NCI-H2227 (cell line): ENCODE measurements around the gene ABCD2.
"Not testable (repeated sequence)": the region's sequence is repeated elsewhere in the genome, so short reads cannot be mapped to it uniquely, and the experiment has no call there.

ENCODE experiments used
- DNase-seq: peaks from one replicate; lab custom pipeline; 2025; ENCODE audit not compliant: unreplicated experiment; lab: John Stamatoyannopoulos, UW

The ABCD2 gene

GRCh38 chr12:39541471-39541870 lies 78.1 kb downstream of the ABCD2 start:
- no peak for DNase-seq

GRCh38 chr12:39538679-39539104 lies 80.9 kb downstream of the ABCD2 start:
- peak; percentile 21 for DNase-seq

DNA sequence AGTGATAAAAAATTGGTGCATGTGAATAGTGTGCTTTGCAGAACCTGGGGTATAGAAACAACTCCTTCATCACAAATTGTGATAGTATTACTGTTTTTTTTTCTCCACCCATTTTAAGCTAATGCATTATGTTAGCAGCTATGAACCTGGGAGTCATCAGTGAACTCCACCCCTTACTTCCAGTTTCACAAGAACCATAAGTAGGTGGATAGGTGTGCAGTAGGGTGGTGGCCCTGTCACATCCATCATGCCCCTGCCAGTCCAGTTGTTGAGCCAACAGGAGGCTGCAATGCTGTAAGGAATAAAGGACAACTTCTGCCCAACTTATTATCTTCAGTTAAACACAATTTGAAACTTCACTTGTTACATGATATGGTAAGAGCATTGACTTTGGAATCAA lies 85.7 kb downstream of the ABCD2 start:
- DNase-seq = no peak

DNA sequence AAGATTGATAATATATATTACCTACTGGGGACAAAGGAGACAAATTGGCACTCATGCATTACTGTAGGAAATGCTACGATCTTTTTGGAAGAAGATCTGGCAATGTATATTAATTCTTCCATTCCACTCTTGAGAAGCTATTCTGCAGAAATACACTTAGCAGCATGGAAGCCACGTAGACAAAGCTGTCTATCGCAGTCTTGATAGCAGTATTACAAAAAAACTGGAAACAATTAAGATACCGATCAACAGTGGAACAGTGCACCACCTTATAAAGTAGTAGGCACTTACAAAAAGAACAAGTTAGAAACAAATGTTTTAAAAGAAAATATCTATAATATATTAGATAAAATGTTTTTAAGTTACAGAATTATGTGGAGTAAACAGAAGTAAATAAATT lies 87.2 kb downstream of the ABCD2 start:
- DNase-seq = no peak

- no peak for DNase-seq
Observed at GRCh38 chr12:39526974-39527373, 92.6 kb downstream of the ABCD2 start.

DNA sequence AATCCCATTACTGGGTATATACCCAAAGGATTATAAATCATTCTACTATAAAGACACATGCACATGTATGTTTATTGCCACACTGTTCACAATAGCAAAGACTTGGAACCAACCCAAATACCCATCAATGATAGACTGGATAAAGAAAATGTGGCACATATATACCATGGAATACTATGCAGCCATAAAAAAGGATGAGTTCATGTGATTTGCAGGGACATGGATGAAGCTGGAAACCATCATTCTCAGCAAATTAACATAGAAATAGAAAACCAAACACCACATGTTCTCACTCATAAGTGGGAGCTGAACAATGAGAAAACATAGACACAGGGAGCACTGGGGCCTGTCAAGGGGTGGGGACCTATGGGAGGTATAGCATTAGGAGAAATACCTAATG lies 97.4 kb downstream of the ABCD2 start:
- not testable (repeated sequence) for DNase-seq

- no peak for DNase-seq
Observed at GRCh38 chr12:39510001-39510400, 109.6 kb downstream of the ABCD2 start.

GRCh38 chr12:39505554-39505953 lies 114.0 kb downstream of the ABCD2 start:
- DNase-seq = no peak

DNA sequence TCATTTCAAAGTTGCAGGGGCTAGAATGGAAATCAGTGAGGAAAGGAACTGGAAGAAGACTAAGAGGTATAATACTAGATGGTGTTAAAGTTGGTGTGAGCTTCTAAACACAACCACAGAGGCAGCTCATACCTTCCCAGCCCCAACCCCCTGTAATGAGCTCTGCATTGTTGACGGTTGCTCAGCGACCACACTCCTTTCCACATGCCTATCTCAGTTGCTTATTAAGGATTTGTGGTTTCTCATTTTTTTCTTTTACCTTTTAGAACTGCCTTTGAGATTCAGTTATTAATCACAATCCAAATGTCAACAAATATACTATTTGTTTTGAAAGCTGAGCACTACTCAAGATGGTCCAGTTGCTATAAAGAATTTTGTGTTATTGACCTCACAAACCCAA lies 114.6 kb downstream of the ABCD2 start:
- no peak for DNase-seq

GRCh38 chr12:39503439-39503838 lies 116.2 kb downstream of the ABCD2 start:
- no peak for DNase-seq

DNA sequence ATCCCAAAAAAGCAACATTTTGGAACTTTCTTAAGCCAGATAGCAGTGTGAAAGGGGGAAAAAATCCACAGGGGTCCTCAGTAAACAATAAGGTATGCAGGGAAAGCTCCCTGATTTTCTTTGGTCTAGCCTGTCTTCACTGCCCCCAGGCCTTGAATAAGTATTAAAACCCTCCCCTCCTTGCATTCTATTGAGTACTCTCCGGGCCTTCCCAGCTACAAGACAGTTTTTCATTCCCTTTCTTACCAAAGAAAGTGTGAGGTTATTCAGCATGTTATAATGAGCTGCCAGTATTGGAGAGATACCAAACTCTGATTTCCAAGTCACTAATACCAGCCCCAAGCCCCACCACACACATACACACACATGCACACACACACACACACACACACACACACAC lies 116.9 kb downstream of the ABCD2 start:
- DNase-seq = no peak
